ENCODE results near the gene LAMTOR5. TPM values are rescaled to one million over a fixed set of nuclear protein-coding genes. Genes with fewer than 3 reads are reported as not detected.
A peak's percentile ranks its signal among the peaks of the same experiment; 100 is the strongest.

The LAMTOR5 gene
- total RNA-seq (10 to 100 TPM in 3 of 5 donors, 1 to 10 TPM in 1, not detected in 1; 8.5 to 48.8 (median 18.6) TPM), polyA plus RNA-seq (100 to 1,000 TPM; 269 to 440 (median 318) TPM)
- long read RNA-seq, donor 1, transcript LAMTOR5-206 (4 exons, 634 nt), result major isoform, 52 of 89 reads
- long read RNA-seq, donor 1, partial matches to known transcripts, result 35 of 89 reads
- long read RNA-seq, donor 1, other reads (novel, unspliced or antisense), result 0 of 89 reads
- long read RNA-seq, donor 2, transcript LAMTOR5-206 (4 exons, 634 nt), result major isoform, 66 of 87 reads
- long read RNA-seq, donor 2, partial matches to known transcripts, result 15 of 87 reads
- long read RNA-seq, donor 2, other reads (novel, unspliced or antisense), result 0 of 87 reads
- long read RNA-seq, donor 3, transcript LAMTOR5-206 (4 exons, 634 nt), result major isoform, 47 of 73 reads
- long read RNA-seq, donor 3, partial matches to known transcripts, result 18 of 73 reads
- long read RNA-seq, donor 3, other reads (novel, unspliced or antisense), result 0 of 73 reads
- long read RNA-seq, donor 4, transcript LAMTOR5-206 (4 exons, 634 nt), result major isoform, 9 of 14 reads
- long read RNA-seq, donor 4, partial matches to known transcripts, result 5 of 14 reads
- long read RNA-seq, donor 4, other reads (novel, unspliced or antisense), result 0 of 14 reads
- long read RNA-seq, donor 5, transcript LAMTOR5-206 (4 exons, 634 nt), result major isoform, 76 of 121 reads
- long read RNA-seq, donor 5, partial matches to known transcripts, result 40 of 121 reads
- long read RNA-seq, donor 5, other reads (novel, unspliced or antisense), result 0 of 121 reads
- long read RNA-seq, donor 6, result 0 reads
- long read RNA-seq, donor 7, transcript LAMTOR5-206 (4 exons, 634 nt), result major isoform, 77 of 123 reads
- long read RNA-seq, donor 7, partial matches to known transcripts, result 39 of 123 reads
- long read RNA-seq, donor 7, other reads (novel, unspliced or antisense), result 0 of 123 reads
- long read RNA-seq, donor 8, transcript LAMTOR5-202 (3 exons, 1,830 nt), result minor isoform, 8 of 140 reads
- long read RNA-seq, donor 8, transcript LAMTOR5-206 (4 exons, 634 nt), result major isoform, 97 of 140 reads
- long read RNA-seq, donor 8, partial matches to known transcripts, result 31 of 140 reads
- long read RNA-seq, donor 8, other reads (novel, unspliced or antisense), result 0 of 140 reads
- long read RNA-seq, donor 9, transcript LAMTOR5-206 (4 exons, 634 nt), result major isoform, 103 of 165 reads
- long read RNA-seq, donor 9, partial matches to known transcripts, result 55 of 165 reads
- long read RNA-seq, donor 9, other reads (novel, unspliced or antisense), result 0 of 165 reads
- long read RNA-seq, donor 10, transcript LAMTOR5-206 (4 exons, 634 nt), result major isoform, 41 of 61 reads
- long read RNA-seq, donor 10, partial matches to known transcripts, result 13 of 61 reads
- long read RNA-seq, donor 10, other reads (novel, unspliced or antisense), result 0 of 61 reads

- peak within 1 kb of the TSS; percentile 65 to 90 (median 86) for H3K4me3 ChIP-seq
- 0 to 1% (median 0%) methylated on average over 49 to 76 of the region's 76 CpGs for WGBS, 5 donors
- DNase-seq, result peak; percentile 94 to 98
- peaks cover 17 to 38% (median 33%) of the 10 kb centered on the region in 4 donors for H3K4me1 ChIP-seq
- no peak for TF ChIP-seq CTCF (IDR thresholded peaks at IDR 0.05)
- peak in 2 of 4 donors; percentile 73 to 80 for TF ChIP-seq POLR2A (IDR thresholded peaks at IDR 0.05)
- no peak for TF ChIP-seq EP300 (IDR thresholded peaks at IDR 0.05)
- peak; percentile 98 to 99 (median 99) for TF ChIP-seq POLR2AphosphoS5 (IDR thresholded peaks at IDR 0.05)
- intact Hi-C loops (cut with DNase I; ENCODE audit: low total_unique reads), result loop anchor here (10.0 kb wide), 1 partner anchor 63 kb away; no protein-coding TSS in a partner anchor
- H3K9me3 ChIP-seq, result no peaks in the 10 kb centered on the region
- H3K27ac ChIP-seq, result peak within 1 kb of the TSS; percentile 92 to 97 (median 95)
- peaks cover 26 to 35% (median 34%) of the 10 kb centered on the region in 4 donors for H3K36me3 ChIP-seq
- no peaks in the 10 kb centered on the region for H3K27me3 ChIP-seq
Observed at GRCh38 chr1:110407260-110408210, at the start of gene LAMTOR5. Gene LAMTOR5, minus strand, starts transcription at chr1:110407694. Its CDS starts 74 bp downstream, at chr1:110407620.

- no peak for DNase-seq
- intact Hi-C loops (cut with DNase I; ENCODE audit: low total_unique reads), result loop anchor here (5.0 kb wide), 1 partner anchor 260 kb away; no protein-coding TSS in a partner anchor
Observed at GRCh38 chr1:110457206-110457605, 49.7 kb upstream of the LAMTOR5 start.

More at GRCh38 chr1:110457206-110457605, 49.7 kb upstream of the LAMTOR5 start:
- H3K9me3 ChIP-seq, result no peaks in the 10 kb centered on the region
- H3K27me3 ChIP-seq, result peaks cover 0 to 19% (median 0%) of the 10 kb centered on the region in 3 donors
- 77 to 90% (median 85%) methylated on average over 5 of the region's 5 CpGs for WGBS, 5 donors
- no peak overlapping the region for H3K4me3 ChIP-seq
- no peak for TF ChIP-seq EP300 (IDR thresholded peaks at IDR 0.05)
- no peak for TF ChIP-seq POLR2A (IDR thresholded peaks at IDR 0.05)
- no peak for TF ChIP-seq POLR2AphosphoS5 (IDR thresholded peaks at IDR 0.05)
- TF ChIP-seq CTCF (IDR thresholded peaks at IDR 0.05), result no peak
- H3K36me3 ChIP-seq, result no peaks in the 10 kb centered on the region
- H3K4me1 ChIP-seq, result no peaks in the 10 kb centered on the region
- H3K27ac ChIP-seq, result no peak overlapping the region
